ENCODE data around the gene MPIG6B. TPM values are rescaled to one million over a fixed set of nuclear protein-coding genes. Genes with fewer than 3 reads are reported as not detected.

The MPIG6B gene
- total and polyA plus RNA-seq, 2 donors (not counting 1 experiment from before 2014, with no cell fraction given): not detected

- Histone ChIP-seq H3K4me2 (ENCODE audit: extremely low read depth, insufficient read depth, low read length) (no peak overlapping the region), H3K9ac (ENCODE audit: insufficient read depth, low read length) (no peak overlapping the region), H4K20me1 (ENCODE audit: control insufficient read depth, extremely low read depth, insufficient read depth, low read length) (no peaks in the 10 kb centered on the region)
Observed at GRCh38 chr6:31760790-31761189, 37.6 kb downstream of the MPIG6B start.

GRCh38 chr6:31761343-31761742, 38.2 kb downstream of the MPIG6B start:
- peaks cover 4% of the 10 kb centered on the region for H3K4me1 ChIP-seq (ENCODE audit: control insufficient read depth, extremely low read depth, insufficient read depth, low read length)
- H3K27ac ChIP-seq (ENCODE audit: insufficient read depth, low read length): no peak overlapping the region
- H3K4me3 ChIP-seq (replicated peaks in 1 of 4; ENCODE audit: control extremely low read depth in 1 of 4, insufficient read depth in 1 of 4, low read depth in 3 of 4, low read length in 4 of 4): no peak overlapping the region
- no peaks in the 10 kb centered on the region for H3K9me3 ChIP-seq (ENCODE audit: control insufficient read depth, insufficient read depth, low read depth, low read length)
- H3K79me2 ChIP-seq (ENCODE audit: control insufficient read depth, insufficient read depth, low read length): no peaks in the 10 kb centered on the region
- TF ChIP-seq CTCF (conservative IDR thresholded peaks at IDR 0.05 in 1 of 2, IDR thresholded peaks at IDR 0.05 in 1 of 2; ENCODE audit: low read depth in 1 of 2, low read length in 2 of 2): no peak
- TF ChIP-seq EZH2 (IDR thresholded peaks at IDR 0.05; ENCODE audit: low read length, missing control alignments): no peak
- no peak overlapping the region for H2AFZ ChIP-seq (ENCODE audit: low read length)
- H3K27me3 ChIP-seq (ENCODE audit: control insufficient read depth, insufficient read depth, low read length): no peaks in the 10 kb centered on the region
- peaks cover 7% of the 10 kb centered on the region for H3K36me3 ChIP-seq (ENCODE audit: control insufficient read depth, insufficient read depth, low read length)
- H3K9ac ChIP-seq (ENCODE audit: insufficient read depth, low read length): no peak overlapping the region
- no peak for DNase-seq (ENCODE audit: low read depth in 2 of 2)
- H3K4me2 ChIP-seq (ENCODE audit: extremely low read depth, insufficient read depth, low read length): no peak overlapping the region
- H4K20me1 ChIP-seq (ENCODE audit: control insufficient read depth, extremely low read depth, insufficient read depth, low read length): no peaks in the 10 kb centered on the region

More at GRCh38 chr6:31760790-31761189, 37.6 kb downstream of the MPIG6B start:
- no peak for DNase-seq (ENCODE audit: low read depth in 2 of 2)
- Histone ChIP-seq H3K27ac (ENCODE audit: insufficient read depth, low read length) (no peak overlapping the region), H2AFZ (ENCODE audit: low read length) (no peak overlapping the region), H3K36me3 (ENCODE audit: control insufficient read depth, insufficient read depth, low read length) (peaks cover 7% of the 10 kb centered on the region), H3K79me2 (ENCODE audit: control insufficient read depth, insufficient read depth, low read length) (no peaks in the 10 kb centered on the region), H3K4me1 (ENCODE audit: control insufficient read depth, extremely low read depth, insufficient read depth, low read length) (peaks cover 4% of the 10 kb centered on the region), H3K4me3 (replicated peaks in 1 of 4; ENCODE audit: control extremely low read depth in 1 of 4, insufficient read depth in 1 of 4, low read depth in 3 of 4, low read length in 4 of 4) (no peak overlapping the region), H3K27me3 (ENCODE audit: control insufficient read depth, insufficient read depth, low read length) (no peaks in the 10 kb centered on the region), H3K9me3 (ENCODE audit: control insufficient read depth, insufficient read depth, low read depth, low read length) (no peaks in the 10 kb centered on the region)
- TF ChIP-seq EZH2 (IDR thresholded peaks at IDR 0.05; ENCODE audit: low read length, missing control alignments): no peak
- no peak for TF ChIP-seq CTCF (conservative IDR thresholded peaks at IDR 0.05 in 1 of 2, IDR thresholded peaks at IDR 0.05 in 1 of 2; ENCODE audit: low read depth in 1 of 2, low read length in 2 of 2)

- Histone ChIP-seq H3K36me3 (ENCODE audit: control insufficient read depth, insufficient read depth, low read length) (peaks cover 7% of the 10 kb centered on the region), H3K4me1 (ENCODE audit: control insufficient read depth, extremely low read depth, insufficient read depth, low read length) (peaks cover 4% of the 10 kb centered on the region), H3K9me3 (ENCODE audit: control insufficient read depth, insufficient read depth, low read depth, low read length) (no peaks in the 10 kb centered on the region), H3K9ac (ENCODE audit: insufficient read depth, low read length) (no peak within 1 kb of the TSS), H3K4me2 (ENCODE audit: extremely low read depth, insufficient read depth, low read length) (no peak within 1 kb of the TSS), H3K27me3 (ENCODE audit: control insufficient read depth, insufficient read depth, low read length) (no peaks in the 10 kb centered on the region), H4K20me1 (ENCODE audit: control insufficient read depth, extremely low read depth, insufficient read depth, low read length) (no peaks in the 10 kb centered on the region), H3K4me3 (replicated peaks in 1 of 4; ENCODE audit: control extremely low read depth in 1 of 4, insufficient read depth in 1 of 4, low read depth in 3 of 4, low read length in 4 of 4) (no peak within 1 kb of the TSS), H2AFZ (ENCODE audit: low read length) (no peak within 1 kb of the TSS), H3K27ac (ENCODE audit: insufficient read depth, low read length) (no peak within 1 kb of the TSS), H3K79me2 (ENCODE audit: control insufficient read depth, insufficient read depth, low read length) (no peaks in the 10 kb centered on the region)
- TF ChIP-seq CTCF (conservative IDR thresholded peaks at IDR 0.05 in 1 of 2, IDR thresholded peaks at IDR 0.05 in 1 of 2; ENCODE audit: low read depth in 1 of 2, low read length in 2 of 2) (no peak), EZH2 (IDR thresholded peaks at IDR 0.05; ENCODE audit: low read length, missing control alignments) (no peak)
- DNase-seq (ENCODE audit: low read depth in 2 of 2): no peak
Observed at GRCh38 chr6:31762356-31762755, 39.2 kb downstream of the MPIG6B start, which contains the start of gene SAPCD1. SAPCD1 (plus strand) TSS chr6:31762656; CDS start chr6:31763055, 399 bp downstream.
